MM.1S (cell line): ENCODE results near the gene ECI2.

Source experiments
- CTCF ChIP-seq: fragments of 300-600 bp; sonication (generic); IDR thresholded peaks from 2 replicates; pipeline ENCODE4 v1.5.1; 2016; ENCODE audit warnings: antibody characterized with exemption, low read length, mixed read lengths
- EZH2 ChIP-seq: fragments of 300-600 bp; sonication (generic); optimal IDR thresholded peaks from 2 replicates; pipeline ENCODE3; 2017; ENCODE audit warnings: low read depth, mild to moderate bottlenecking, antibody characterized with exemption, low read length, mixed read lengths
- EZH2phosphoT487 ChIP-seq: fragments of 300-600 bp; sonication (generic); IDR thresholded peaks from 2 replicates; pipeline ENCODE4 v1.6.1; 2018; ENCODE audit warnings: antibody characterized with exemption, low read length

- TF ChIP-seq CTCF (no peak), EZH2 (no peak), EZH2phosphoT487 (no peak)
Observed at GRCh38 chr6:4145083-4145482, 9.7 kb upstream of the ECI2 start.
